DND-41 (cell line): ENCODE data around the gene HPGDS.

ENCODE experiments used
- EZH2 ChIP-seq: IDR thresholded peaks from 3 replicates; pipeline ENCODE4 v1.6.1; 2012; ENCODE audit warnings: borderline replicate concordance, low read depth, mild to moderate bottlenecking, moderate library complexity, low read length, inconsistent platforms; ENCODE audit not compliant: severe bottlenecking
- TF ChIP-seq, protein P1 (sequence below): IDR thresholded peaks from 2 replicates; pipeline ENCODE4 v1.5.1; 2012; ENCODE audit warnings: borderline replicate concordance, low read length, moderate library complexity, mild to moderate bottlenecking; ENCODE audit not compliant: poor library complexity, severe bottlenecking; ENCODE audit errors: extremely low read depth

DNA sequence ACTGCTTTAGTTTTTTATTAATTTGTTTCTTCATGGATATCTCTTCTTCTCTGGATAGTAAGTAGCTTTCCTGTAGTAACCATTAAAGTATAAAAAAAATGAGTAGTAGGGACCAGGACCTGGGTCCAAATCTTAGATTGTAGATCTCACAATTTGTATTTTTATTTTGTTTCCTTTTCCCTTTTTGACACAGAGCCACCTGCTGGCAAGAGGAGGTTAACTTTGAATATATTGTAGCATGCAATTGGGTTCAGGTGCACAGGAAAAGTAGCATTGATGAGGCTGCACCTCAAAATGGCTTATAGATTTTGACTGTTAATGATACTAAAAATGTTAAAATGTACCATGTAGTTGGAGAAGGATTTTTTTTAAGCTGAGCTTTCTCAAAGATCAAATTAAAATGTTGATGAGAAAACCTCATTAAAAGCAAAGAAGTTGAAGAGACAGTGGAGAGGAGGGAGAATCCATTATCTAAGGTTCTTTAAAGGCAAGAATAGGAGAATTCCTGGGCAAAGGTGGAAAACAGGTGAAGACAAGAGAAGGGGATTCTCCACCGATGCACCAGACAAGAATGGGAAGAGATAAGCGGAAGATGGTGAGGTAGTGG lies 48.3 kb upstream of the HPGDS start:
- TF ChIP-seq, protein P1, sequence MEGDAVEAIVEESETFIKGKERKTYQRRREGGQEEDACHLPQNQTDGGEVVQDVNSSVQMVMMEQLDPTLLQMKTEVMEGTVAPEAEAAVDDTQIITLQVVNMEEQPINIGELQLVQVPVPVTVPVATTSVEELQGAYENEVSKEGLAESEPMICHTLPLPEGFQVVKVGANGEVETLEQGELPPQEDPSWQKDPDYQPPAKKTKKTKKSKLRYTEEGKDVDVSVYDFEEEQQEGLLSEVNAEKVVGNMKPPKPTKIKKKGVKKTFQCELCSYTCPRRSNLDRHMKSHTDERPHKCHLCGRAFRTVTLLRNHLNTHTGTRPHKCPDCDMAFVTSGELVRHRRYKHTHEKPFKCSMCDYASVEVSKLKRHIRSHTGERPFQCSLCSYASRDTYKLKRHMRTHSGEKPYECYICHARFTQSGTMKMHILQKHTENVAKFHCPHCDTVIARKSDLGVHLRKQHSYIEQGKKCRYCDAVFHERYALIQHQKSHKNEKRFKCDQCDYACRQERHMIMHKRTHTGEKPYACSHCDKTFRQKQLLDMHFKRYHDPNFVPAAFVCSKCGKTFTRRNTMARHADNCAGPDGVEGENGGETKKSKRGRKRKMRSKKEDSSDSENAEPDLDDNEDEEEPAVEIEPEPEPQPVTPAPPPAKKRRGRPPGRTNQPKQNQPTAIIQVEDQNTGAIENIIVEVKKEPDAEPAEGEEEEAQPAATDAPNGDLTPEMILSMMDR, result peak; percentile 74
- TF ChIP-seq EZH2, result no peak
